Lung (tissue), 12 donors: ENCODE results near the gene IQCE. TPM values are rescaled to one million over a fixed set of nuclear protein-coding genes. Genes with fewer than 3 reads are reported as not detected.

Source experiments
- ATAC-seq: fragments of 200-7000 bp; cut with Tn5 transposase; one replicate; pipeline ENCODE4 v1.9.1; 2020; ENCODE audit warnings: moderate number of reproducible peaks; ENCODE audit not compliant: insufficient read depth, low FRiP score
- DNase-seq, 3 donors: peaks; one replicate each; pipeline ENCODE4 v3.0.0-alpha.2; 2013 to 2017
- H3K27ac ChIP-seq, 2 donors: one replicate each; pipeline ENCODE4 v1.5.1; 2013; ENCODE audit warnings: mild to moderate bottlenecking in 2 of 2, moderate library complexity in 2 of 2, control low read depth in 1 of 2, inconsistent platforms in 1 of 2, low read depth in 1 of 2, low read length in 1 of 2
- H3K27me3 ChIP-seq, 3 donors: one replicate each; pipeline ENCODE4 v1.5.1; 2013; ENCODE audit warnings: low read length in 2 of 3; ENCODE audit not compliant: control insufficient read depth in 3 of 3, insufficient read depth in 3 of 3
- H3K36me3 ChIP-seq, 4 donors: one replicate each; pipeline ENCODE4 v1.5.1; 2013; ENCODE audit warnings: low read length in 4 of 4, mild to moderate bottlenecking in 1 of 4, moderate library complexity in 1 of 4; ENCODE audit not compliant: control insufficient read depth in 4 of 4, insufficient read depth in 4 of 4
- H3K4me1 ChIP-seq, 5 donors: one replicate each; pipeline ENCODE4 v1.5.1; 2013; ENCODE audit warnings: low read length in 5 of 5, mild to moderate bottlenecking in 2 of 5, moderate library complexity in 1 of 5; ENCODE audit not compliant: control insufficient read depth in 5 of 5, insufficient read depth in 5 of 5
- H3K4me3 ChIP-seq: one replicate; pipeline ENCODE4 v1.5.1; 2013; ENCODE audit warnings: mild to moderate bottlenecking, control low read depth, moderate library complexity
- H3K9ac ChIP-seq, 2 donors: one replicate each; pipeline ENCODE4 v1.5.1; 2013; ENCODE audit warnings: low read length in 2 of 2, control low read depth in 1 of 2; ENCODE audit not compliant: insufficient read depth in 1 of 2
- H3K9me3 ChIP-seq, 4 donors: one replicate each; pipeline ENCODE4 v1.5.1; 2013; ENCODE audit warnings: low read length in 3 of 4, mild to moderate bottlenecking in 1 of 4, moderate library complexity in 1 of 4; ENCODE audit not compliant: control insufficient read depth in 4 of 4, insufficient read depth in 3 of 4
- CTCF ChIP-seq: IDR thresholded peaks from 2 replicates; pipeline ENCODE4 v1.5.1; 2012; ENCODE audit warnings: mild to moderate bottlenecking; ENCODE audit errors: control extremely low read depth, extremely low read depth
- WGBS, 2 donors: extraction: QIAGEN DNeasy Blood & Tissue Kit; methylation state at CpG; one replicate each; pipeline ENCODE4 v1.1.7; 2013; 5-methylcytosine and 5-hydroxymethylcytosine counted together
- polyA plus RNA-seq, 2 donors: library from polyadenylated mRNA; stranded (reverse); fragments of 200-250 nt; gene quantifications; one replicate each; pipeline ENCODE4 v1.2.1, GENCODE V29; 2013
- total RNA-seq, 2 donors: library from RNA; depleted of rRNA in 1 of 2; stranded (reverse); fragments of >200 nt in 1 of 2; gene quantifications; one replicate each; pipeline ENCODE4 v1.2.1, GENCODE V29; 2014 to 2021
- donor health status: control.
- donor health status: control.
- donor health status: Bipolar disorder and iron deficiency.
- donor health status: healthy.
- donor health status: DM: yes; HTN: yes; CAD: no.

IQCE gene
- total and polyA plus RNA-seq, 4 donors: 8.1 to 29.0 (median 16.0) TPM

GRCh38 chr7:2626498-2627117, 67.8 kb downstream of the IQCE start:
- Histone ChIP-seq H3K9me3 (no peaks in the 10 kb centered on the region), H3K9ac (no peak overlapping the region), H3K36me3 (no peaks in the 10 kb centered on the region), H3K27me3 (no peaks in the 10 kb centered on the region), H3K27ac (peak overlapping the region; percentile 51 to 79), H3K4me1 (peaks cover 0 to 39% (median 18%) of the 10 kb centered on the region in 5 donors), H3K4me3 (no peak overlapping the region)
- peak; percentile 74 to 81 (median 78) for DNase-seq
- 67 to 75% methylated on average over 20 of the region's 20 CpGs for WGBS, 2 donors
- no peak for TF ChIP-seq CTCF
- no peak for ATAC-seq

DNA sequence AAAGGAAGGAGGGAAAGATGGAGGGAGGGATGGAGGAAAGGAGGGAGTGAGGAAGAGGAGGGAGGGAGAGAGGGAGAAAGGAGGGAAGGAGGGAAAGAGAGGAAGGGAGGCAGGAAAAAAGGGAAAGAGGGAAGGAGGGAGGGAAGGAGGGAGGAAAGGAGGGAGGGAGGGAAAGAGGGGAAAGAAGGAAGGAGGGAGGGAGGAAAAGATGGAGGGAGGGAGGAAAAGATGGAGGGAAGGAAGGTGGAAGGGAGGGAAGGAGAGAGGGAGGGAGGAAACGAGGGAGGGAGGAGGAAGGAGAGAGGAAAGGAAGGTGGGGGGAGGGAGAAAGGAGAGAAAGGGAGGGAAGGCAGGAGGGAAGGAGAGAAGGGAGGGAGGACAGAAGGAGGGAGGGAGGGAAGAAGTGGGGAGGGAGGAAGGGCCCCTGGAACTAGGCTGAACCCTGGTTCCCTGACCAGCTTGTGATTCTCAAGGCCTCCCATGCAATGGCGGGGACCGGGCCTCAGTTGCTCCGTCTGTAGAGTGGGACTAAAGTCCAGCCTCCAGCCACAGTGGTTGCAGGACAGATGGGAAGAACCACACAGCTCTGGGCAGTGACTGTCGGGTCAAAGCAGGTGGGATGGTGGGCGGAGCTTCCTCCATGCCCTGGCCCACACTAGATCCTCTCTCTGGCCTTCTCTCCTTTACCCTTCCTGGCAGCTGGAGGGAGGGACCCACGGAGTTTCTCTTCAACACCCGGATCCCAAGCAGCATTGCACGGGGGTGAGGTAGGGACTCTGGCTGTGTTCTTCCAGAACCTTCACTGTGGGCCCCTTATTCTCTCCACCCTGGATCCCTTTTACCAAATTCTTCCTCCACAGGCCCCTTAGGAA, 68.7 kb downstream of the IQCE start:
- WGBS, 2 donors: 85 to 90% methylated on average over 9 of the region's 9 CpGs
- no peaks in the 10 kb centered on the region for H3K9me3 ChIP-seq
- H3K9ac ChIP-seq: no peak overlapping the region
- ATAC-seq: no peak
- no peak for TF ChIP-seq CTCF
- peak overlapping the region; percentile 51 to 79 for H3K27ac ChIP-seq
- no peak overlapping the region for H3K4me3 ChIP-seq
- no peaks in the 10 kb centered on the region for H3K27me3 ChIP-seq
- no peak for DNase-seq
- no peaks in the 10 kb centered on the region for H3K36me3 ChIP-seq
- H3K4me1 ChIP-seq: peaks cover 0 to 30% (median 9%) of the 10 kb centered on the region in 5 donors

DNA sequence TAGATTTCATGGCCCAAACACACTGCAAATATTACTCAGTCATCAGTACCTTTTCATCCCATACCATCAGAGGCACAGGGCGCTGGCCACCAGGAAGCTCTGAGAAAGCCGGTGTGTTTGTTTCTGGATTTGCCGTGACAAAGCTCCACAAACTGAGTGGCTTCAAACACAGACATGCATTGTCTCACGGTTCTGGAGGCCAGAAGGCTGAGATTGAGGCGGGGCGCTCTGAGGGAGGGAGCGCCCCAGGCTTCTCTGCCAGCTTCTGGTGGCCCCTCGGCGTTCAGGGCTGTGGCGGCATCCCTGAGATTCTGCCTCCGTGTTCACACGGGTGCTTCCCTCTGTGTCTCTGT, 69.3 kb downstream of the IQCE start:
- Histone ChIP-seq H3K36me3 (no peaks in the 10 kb centered on the region), H3K27me3 (no peaks in the 10 kb centered on the region), H3K4me3 (no peak overlapping the region), H3K4me1 (peaks cover 0 to 28% (median 7%) of the 10 kb centered on the region in 5 donors), H3K9ac (no peak overlapping the region), H3K9me3 (peaks cover 0 to 2% (median 0%) of the 10 kb centered on the region in 4 donors), H3K27ac (no peak overlapping the region)
- DNase-seq: no peak
- no peak for TF ChIP-seq CTCF
- WGBS, 2 donors: 84 to 87% methylated on average over 12 of the region's 12 CpGs
- ATAC-seq: no peak
